ENCODE results near the gene RYR3.

The RYR3 gene

GRCh38 chr15:33600212-33600611, 289.4 kb downstream of the RYR3 start:
- no peak for DNase-seq

- DNase-seq: no peak
Measured at GRCh38 chr15:33601461-33601860, 290.7 kb downstream of the RYR3 start.

GRCh38 chr15:33608714-33609113, 297.9 kb downstream of the RYR3 start:
- no peak for DNase-seq

GRCh38 chr15:33612721-33613304, 302.0 kb downstream of the RYR3 start:
- DNase-seq: no peak

GRCh38 chr15:33616475-33616874, 305.7 kb downstream of the RYR3 start:
- DNase-seq: no peak

- DNase-seq: no peak
Measured at GRCh38 chr15:33618350-33618749, 307.6 kb downstream of the RYR3 start.

GRCh38 chr15:33621141-33621540, 310.4 kb downstream of the RYR3 start:
- DNase-seq: no peak

GRCh38 chr15:33623010-33623409, 312.2 kb downstream of the RYR3 start:
- DNase-seq: no peak

- no peak for DNase-seq
Measured at GRCh38 chr15:33624439-33624838, 313.7 kb downstream of the RYR3 start.

- DNase-seq: no peak
Measured at GRCh38 chr15:33629647-33630046, 318.9 kb downstream of the RYR3 start.

- no peak for DNase-seq
Measured at GRCh38 chr15:33636234-33636633, 325.5 kb downstream of the RYR3 start.

GRCh38 chr15:33636958-33637357, 326.2 kb downstream of the RYR3 start:
- DNase-seq: no peak

GRCh38 chr15:33638453-33638852, 327.7 kb downstream of the RYR3 start:
- DNase-seq: no peak

- no peak for DNase-seq
Measured at GRCh38 chr15:33639051-33639450, 328.3 kb downstream of the RYR3 start.

GRCh38 chr15:33639456-33639855, 328.7 kb downstream of the RYR3 start:
- no peak for DNase-seq

- DNase-seq: no peak
Measured at GRCh38 chr15:33639978-33640377, 329.2 kb downstream of the RYR3 start.

GRCh38 chr15:33641069-33641468, 330.3 kb downstream of the RYR3 start:
- no peak for DNase-seq

GRCh38 chr15:33644304-33644703, 333.5 kb downstream of the RYR3 start:
- no peak for DNase-seq

GRCh38 chr15:33646744-33647143, 336.0 kb downstream of the RYR3 start:
- DNase-seq: no peak

GRCh38 chr15:33649217-33649933, 338.6 kb downstream of the RYR3 start:
- no peak for DNase-seq

- DNase-seq: no peak
Measured at GRCh38 chr15:33654860-33655259, 344.1 kb downstream of the RYR3 start.

- DNase-seq: no peak
Measured at GRCh38 chr15:33655488-33655887, 344.7 kb downstream of the RYR3 start.

- DNase-seq: no peak
Measured at GRCh38 chr15:33656168-33656567, 345.4 kb downstream of the RYR3 start.

- DNase-seq: no peak
Measured at GRCh38 chr15:33660151-33660550, 349.4 kb downstream of the RYR3 start.

GRCh38 chr15:33662014-33662413, 351.2 kb downstream of the RYR3 start:
- DNase-seq: no peak

All from activated CD4-positive, CD25-positive, alpha-beta regulatory T cell treated with anti-CD3 and anti-CD28 coated beads, Interleukin-2, amount 50 U/mL, for 72 hours (primary cell).